Bone marrow (tissue), 2 donors: ENCODE measurements around the gene CCDC178.

Source experiments
- DNase-seq, 2 donors: peaks; one replicate each; lab custom pipeline; 2025; lab: John Stamatoyannopoulos, UW

Gene CCDC178

DNA sequence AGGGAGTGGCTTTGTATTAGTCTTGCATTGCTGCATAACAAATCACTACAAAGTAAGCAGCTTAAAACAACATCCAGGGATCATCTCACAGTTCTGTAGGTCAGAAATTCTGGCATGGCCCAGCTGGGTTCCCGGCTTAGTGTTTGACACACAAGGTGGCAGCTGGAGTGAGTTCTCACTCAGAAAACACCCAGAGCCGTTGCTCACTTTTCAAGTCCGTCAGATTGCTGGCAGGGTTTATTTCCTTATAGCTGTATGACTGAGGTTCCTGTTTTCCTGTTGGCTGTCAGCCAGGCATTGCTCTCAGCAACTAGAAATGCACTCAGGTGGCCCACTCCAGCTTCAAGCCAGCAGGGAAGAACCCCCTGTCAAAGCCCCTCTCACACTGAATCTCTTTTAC, 324.1 kb downstream of the CCDC178 start:
- no peak for DNase-seq

DNA sequence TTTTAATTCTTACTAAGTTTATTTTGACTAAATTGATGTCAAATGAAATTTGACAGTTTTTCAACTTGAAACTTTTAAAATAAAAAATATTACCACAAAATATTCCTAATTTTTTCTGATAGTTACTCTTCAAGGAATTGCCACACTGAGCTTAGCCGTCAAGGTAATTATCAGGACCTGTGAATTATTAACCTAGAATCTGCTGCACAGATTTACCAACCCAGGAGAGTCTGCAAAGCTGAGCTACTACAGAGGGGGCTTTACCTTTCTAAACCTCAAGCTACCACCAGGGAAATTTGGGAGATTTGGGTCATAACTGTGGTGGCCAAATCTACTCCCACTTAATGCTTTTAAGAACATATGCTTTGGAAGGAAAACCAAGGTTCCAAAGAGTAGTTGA, 324.6 kb downstream of the CCDC178 start:
- no peak for DNase-seq

DNA sequence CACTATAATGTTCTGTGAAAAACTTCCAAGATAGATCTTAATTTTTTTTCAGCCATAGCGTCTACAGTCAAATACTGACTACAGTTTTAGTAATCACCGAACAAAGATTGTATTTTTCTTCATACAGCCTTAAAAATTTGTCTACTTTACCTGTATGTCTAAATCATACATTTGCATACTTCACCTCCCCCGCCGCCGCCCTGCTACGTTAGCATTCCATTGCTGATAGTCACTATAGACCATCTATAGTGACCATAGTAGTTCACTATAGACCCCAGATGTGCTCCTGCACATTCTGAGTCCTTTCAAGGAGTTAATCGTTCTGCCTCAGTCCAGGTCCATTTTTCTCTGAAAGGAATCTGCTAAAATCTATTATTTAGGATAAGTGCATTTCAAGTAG, 325.0 kb downstream of the CCDC178 start:
- DNase-seq: no peak

DNA sequence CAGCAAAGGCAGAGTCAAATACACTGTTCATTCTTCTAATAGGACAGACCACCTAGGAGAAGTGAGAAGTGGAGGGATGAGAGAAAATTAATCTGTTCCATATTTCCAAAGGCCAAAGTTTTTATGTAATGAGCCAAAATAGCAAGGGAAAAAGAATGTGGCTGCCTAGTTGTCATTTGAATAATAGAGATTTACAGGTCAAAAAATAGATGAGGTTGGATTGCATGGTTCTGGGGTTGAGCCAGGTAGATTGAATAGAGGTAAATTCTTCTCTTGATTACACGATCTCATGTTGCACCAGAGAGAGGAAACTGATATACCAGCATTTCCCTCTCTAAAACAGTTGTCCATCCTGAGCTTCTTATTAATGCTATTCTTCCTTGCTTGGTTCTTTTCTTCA, 325.8 kb downstream of the CCDC178 start:
- DNase-seq: no peak

DNA sequence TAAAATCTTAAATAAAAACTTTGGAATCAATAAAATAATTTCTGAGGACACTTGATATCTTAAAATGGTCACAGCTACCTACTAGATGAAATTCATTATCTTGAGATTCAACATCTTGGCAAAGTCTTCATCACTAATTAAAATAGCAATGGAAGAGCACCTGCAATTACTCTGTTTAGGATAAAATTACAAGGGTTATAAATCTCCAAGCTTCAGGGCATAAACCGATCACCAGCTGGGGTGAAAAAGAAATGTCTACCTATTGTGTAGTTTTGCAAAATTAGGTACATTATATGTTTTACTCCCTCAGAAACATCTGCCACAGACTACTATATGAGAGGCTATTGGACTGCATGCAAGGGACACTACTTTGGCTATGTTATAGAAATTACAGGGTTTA, 327.1 kb downstream of the CCDC178 start:
- DNase-seq: no peak

DNA sequence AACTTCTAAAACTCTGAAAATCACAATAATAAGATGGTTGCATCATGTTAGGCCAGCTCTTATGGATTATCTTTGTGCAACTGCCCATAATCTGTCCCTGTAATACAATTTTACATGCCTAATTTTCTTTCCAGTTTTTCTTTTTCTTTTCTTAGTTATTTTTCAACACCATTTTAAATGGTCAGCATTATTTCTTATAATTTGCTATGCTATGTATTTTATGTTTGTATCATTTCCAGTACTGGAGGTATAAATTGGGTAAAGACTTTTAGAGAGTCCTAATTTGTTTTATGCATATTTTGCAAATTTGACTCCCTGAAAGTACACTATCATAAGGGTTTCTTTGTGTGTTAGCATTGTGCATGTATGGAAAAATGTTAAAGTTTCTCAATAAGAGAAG, 333.0 kb downstream of the CCDC178 start:
- no peak for DNase-seq

DNA sequence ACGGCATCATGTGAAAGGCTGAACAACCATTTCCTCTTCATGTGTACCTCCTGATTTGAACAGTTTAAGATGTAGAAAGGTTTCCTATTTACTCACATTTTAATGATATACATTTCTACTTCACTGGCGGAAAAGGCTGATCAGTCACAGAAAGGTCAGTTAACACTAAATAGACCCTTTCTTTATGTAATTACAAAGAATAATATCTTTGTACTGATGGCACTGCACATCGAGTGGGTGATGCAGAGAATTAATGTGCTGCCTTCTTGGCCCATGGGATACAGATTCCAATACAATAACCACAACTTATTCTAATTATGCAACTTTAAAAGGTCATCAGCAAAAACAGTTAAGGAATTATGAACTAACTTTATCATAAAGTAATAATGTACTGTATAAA, 339.2 kb downstream of the CCDC178 start:
- DNase-seq: no peak

DNA sequence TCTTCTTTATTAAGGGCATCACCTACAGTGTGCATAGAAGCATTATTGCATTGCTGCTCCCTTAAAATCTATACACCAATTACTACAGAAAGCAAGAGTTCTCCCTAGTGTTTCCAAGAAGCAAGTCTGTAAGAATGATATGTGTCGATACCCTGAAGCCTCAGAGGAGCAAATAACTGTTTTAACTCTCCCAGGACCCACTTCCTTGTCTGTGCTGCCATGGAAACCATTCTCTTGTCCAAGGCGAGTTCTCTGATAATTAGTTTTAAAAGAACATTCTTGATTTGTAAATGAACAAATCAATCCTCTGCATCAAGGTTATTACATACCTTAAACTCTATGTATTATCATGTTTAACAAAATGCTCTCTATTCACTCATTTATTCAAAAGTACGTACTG, 340.9 kb downstream of the CCDC178 start:
- no peak for DNase-seq

DNA sequence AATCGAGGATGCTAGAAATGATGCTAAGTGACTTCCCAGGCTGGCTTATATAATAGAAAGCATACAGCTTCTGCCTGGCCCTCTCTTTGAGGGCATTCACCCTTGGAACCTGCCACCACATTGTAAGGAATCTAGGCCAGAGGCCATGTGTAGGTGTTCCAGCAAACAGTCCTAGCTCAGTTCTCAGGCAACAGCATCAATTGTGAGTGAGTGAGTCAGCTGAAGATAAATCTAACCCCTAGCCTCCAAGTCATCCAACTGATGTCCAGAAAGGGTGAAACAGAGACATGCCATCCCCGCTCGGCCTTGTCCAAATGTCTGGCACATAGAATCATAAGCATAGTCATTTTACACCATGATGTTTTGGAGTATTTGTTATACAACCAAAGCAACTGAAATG, 343.4 kb downstream of the CCDC178 start:
- no peak for DNase-seq

DNA sequence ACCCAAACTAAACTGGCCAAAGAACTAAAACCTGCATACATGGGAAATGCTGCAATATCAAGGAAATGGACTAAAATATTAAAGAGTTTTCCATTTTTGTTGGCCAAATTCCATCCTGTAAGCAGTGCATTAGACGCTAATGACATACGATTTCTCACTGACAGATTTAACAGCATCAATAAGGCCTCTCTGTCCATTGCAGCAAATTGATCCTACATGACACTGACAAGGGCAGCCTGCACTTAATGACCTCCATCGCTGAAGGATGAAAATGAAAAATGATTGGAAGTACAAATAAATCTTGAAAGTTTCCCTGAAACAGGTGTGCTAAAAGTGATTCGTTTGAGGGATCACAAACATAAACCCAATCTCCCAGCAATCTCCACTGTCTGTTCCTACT, 350.1 kb downstream of the CCDC178 start:
- DNase-seq: no peak

DNA sequence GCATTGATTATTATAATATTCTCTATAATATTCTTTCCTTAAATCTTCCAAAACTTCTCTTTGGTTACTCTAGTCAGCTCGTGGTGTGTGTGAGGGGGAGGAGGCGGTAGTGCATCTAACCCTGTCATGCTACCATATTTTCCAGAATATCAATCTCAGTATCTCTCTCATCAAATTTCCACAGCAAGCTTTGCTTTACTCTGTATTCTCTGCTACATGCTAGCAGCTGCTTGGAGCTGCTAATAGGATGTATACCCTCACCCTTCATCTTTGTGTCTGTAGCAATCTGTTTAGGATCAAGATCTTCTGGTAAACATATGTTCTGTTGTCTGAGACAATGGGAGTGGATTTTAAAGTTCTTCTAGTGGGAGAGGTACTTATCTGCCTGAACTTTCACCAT, 363.9 kb downstream of the CCDC178 start:
- no peak for DNase-seq

DNA sequence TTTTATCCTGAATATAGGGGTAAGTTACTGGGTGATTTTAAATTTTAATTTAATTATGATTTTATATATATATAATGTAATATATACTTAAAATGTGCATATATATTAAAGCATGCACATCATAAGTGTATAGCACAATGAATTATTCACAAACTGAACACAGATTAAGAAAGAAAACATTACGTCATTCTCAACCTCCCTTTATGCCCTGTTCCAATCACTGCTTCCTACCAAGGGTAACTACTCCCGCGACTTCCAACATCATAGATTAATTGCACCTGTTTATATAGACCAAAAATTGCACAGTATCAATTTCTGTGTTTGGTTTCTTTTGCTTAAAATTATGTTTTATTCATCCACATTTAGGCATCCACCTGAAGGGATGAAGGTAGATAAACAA, 366.4 kb downstream of the CCDC178 start:
- DNase-seq: no peak

DNA sequence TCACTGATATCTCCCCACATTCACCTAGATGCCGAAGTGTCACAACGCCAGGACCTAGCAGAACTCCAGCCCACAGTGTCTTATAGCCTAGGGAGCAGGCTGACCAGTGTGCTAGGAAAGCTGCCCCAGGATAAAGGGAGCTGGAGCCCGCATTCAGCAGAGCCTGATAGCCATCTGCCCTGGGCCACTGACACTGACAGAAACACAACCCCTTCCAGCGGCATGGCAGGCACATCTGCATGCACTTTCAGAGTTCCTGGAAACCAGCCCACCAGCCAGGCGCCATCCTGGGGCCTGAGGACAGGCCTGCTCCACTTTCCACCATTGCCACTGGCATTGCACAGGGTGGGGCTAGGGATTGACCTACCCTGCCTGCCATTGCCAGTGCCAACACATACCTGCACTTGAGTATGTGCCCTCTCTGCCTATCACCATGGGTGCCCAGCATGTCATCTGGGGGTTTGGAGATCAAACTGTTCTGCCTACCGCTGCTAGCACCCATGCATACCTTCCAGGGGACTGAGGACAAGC, 377.6 kb downstream of the CCDC178 start:
- DNase-seq: no peak

DNA sequence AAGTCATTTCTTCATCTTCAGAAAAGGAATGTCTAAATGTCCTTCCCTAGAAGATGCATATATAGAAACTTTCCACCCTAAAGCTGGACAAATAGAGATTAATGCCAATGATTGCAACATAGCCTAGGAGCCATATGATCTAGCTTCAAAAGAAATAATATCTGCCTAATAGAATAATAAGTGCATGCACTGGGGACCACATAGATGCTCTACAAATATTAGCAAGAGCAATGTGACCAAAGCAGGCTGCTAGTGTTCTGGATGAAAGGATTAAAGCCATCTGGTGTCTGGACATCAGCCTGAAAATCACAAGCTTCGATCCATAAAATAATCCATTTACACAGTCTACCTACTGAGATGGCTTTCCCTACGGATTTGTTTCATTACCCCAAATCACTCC, 387.6 kb downstream of the CCDC178 start:
- no peak for DNase-seq

DNA sequence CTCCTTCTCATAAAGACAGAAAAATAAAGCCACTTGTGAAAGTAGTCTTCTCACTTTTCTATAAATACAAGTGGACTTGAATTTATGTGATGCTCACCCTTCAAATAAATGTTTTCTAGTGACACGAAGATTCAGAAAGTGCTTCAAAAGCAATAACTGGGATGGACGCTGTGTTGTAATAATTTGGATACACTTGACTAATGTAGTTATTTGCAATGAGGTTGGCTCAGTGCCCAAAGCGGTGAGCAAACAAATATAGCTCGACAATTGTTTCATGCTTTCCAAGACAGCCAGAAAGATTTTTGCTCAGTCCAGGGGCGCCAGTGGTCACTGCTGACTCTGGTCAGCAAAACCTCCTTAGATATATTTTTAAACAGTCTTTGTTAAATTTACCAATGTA, 389.1 kb downstream of the CCDC178 start:
- DNase-seq: no peak

DNA sequence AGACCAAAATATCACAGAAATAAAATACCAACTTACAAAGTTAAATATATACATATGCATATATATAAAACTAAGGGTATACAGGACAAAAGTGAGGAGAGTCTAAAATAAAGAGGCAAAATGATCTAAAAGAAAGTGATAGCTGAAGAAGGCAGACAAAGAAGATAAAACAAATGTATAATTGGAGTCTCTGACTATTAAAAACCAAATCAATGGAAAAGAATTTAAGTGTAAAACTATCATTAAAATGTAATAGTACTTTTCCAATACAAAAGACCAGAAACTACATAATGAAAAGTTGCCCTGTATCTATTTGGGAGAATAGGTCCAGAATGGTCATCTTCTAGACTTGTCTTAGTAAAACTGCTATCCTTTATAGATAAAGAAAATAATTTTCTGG, 400.3 kb downstream of the CCDC178 start:
- DNase-seq: no peak

DNA sequence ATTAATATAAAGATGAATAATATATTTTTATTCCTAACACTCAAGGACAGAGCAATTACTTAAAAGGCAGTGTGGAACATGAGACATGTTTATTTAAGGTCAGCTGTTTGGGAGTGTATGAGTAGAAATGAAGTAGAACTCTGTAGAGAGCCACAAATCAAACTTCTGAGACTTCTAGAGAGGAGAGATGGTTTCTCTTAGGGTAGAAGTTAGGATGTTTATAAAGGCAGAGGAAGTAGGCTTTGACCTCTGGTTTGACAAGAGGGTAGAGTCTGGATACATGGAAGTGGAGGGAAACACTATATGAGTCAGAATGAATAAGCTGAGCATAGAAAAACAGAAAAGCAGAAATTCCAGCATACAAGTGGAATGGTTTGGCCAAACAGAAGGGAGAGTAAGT, 405.6 kb downstream of the CCDC178 start:
- DNase-seq: no peak

DNA sequence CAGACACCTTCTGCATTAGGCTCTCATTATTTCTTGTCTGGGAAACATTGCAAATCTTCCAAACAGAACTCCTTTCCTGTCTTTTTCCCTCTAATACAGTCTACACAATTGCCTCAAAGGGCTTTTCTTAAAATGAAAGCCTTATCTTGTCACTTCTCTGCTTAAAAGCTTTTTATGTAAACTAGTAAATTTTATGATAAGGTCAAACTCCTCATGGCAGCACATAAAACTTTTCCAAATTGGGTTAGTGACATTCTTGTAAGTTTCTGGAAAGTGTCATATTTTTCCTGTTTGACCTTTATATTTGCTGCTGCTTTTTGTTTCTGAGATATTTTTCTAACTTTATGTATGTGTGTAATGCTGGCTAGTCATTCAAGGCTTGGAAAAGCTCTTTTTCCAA, 406.3 kb downstream of the CCDC178 start:
- DNase-seq: no peak

DNA sequence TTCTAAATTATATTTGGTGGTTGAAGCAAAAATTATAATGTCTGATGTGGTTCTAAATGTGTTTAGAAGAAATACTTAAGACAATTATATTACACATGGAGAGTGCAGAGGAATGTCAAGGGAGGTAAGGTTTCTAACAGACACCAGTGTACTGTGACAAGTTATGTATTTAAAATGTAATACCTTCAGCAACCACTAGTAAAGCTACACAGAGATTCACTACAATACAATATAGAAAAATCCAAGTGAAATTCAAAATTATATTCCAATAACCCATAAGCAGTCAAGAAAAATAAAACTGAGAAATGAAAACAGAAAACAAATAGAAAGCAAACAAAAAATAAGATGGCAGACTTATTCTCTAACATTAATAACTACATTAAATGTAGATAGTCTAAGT, 418.2 kb downstream of the CCDC178 start:
- no peak for DNase-seq

DNA sequence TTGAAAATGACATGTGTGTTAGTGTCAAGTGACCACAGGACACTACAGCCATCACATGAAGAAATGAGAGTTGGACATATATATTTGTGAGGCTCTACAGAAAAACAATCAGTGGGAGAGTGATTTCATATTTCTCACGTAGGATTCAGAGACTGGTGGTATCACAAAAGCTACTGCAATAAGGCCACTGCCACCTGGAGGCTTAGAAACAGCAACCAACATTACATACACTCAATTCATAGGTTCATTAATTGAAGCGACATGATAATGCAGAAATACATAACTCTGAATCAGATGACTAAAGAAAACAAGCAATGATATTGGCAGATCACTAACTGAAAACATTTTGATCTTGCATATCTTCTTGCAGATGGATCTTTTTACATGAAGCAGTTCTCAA, 419.6 kb downstream of the CCDC178 start:
- DNase-seq: no peak

DNA sequence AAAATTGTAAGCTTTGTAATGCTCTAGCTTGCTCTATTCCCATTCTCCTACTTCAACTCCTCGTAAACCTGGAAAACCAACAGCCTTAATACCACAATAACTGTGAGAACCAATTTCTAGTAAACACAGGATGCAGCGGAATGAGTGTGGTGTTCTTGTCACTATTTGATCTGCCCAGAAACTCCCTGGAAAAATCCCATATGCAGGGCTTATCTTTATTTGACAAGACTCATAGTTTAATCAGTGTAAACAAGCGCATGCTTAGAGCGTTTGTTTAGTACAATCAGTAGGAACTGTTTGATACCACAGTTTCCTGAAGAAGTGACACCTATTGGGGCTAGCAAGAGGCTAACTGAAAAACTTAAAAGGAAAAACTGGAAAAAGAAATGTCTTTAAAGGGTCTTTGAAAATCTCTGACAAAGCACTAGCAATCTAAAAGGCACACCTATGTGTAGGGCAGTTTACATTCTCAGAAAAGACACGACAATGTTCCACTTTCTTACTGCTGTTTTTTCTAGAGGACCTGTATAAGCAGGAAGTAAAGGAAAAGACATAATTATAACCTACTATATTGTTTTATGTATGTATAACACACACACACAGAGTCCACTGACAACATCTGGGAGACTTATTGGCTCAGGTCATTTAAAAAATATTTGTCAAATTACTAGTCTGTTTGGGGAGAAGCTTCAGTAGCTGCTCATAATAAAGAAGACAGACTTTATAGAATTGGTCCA, 426.3 kb downstream of the CCDC178 start:
- no peak for DNase-seq

DNA sequence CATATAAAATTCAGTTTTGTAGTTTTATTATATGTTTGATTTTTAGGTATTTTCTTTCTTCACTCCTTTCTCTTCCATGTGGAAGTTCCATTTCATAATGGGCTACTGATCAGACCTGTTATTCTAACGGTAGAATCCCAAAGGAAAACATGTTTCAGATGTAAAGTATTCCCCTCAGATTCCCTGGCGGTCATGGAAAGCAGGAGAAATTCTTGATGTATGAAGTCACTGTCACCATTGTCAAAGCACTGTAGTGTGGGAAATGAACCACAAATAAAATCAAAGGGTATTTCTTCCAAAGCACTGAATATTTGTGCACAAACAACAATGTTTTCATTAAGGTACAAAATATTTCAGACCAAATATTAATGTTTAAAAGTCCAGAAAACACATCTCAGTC, 430.4 kb downstream of the CCDC178 start:
- no peak for DNase-seq

DNA sequence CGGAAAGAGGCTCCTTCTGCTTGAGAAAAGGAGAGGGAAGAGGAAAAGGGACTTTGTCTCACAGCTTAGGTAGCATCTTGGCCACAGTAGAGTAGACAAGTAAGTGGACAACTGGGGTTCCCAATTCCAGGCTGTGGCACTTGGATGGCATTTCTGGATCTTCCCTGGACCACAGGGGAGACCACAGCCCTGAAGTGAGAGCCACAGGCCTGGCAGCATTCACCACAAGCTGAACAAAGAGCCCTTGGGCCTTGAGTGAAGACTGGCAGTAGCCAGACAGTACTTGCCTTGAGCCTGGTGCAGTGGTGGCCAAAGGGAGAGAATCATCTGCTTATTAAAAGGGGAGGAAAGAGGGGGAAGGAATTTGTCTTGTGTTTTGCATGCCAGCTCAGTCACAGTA, 441.6 kb downstream of the CCDC178 start:
- no peak for DNase-seq

DNA sequence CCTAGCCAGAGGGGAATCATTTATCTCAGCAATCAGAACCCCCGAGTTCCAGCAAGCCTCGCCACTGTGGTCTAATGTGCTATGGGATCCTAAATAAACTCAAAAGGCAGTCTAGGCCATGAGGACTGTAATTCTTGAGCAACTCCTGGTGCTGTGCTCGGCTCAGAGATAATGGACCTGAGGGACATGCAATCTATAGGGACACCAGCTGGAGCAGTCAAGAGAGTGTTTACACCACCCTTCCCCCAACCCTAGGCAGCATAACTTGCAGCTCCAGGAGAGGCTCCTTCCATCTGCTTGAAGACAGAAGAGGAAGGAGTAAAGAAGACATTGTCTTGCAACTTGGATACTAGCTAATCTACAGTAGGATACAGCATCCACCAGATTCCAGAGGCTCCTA, 442.2 kb downstream of the CCDC178 start:
- no peak for DNase-seq
